ENCODE measurements around the gene MBNL1. TPM values are rescaled to one million over a fixed set of nuclear protein-coding genes. Genes with fewer than 3 reads are reported as not detected.

MBNL1 gene
- polyA plus RNA-seq, 1 donor from 2014 or later = 200 TPM

DNA sequence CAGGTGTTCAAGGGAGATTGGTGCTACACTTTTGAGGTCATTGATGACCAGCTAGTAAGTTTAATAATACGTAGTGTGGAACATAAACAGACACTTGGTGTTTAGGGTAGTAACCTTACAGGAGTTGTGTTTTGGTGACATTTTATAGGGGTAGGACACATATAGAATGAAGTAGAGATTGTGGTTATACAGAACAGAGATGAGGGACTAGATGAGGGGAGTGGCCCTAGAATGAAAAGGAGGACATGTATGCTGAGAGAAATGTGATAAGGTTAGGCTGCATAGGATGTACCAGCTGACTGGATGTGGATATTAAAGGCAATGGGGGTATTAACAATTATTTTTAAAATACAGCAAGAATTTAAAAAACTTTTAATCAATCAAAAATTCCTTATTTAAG is 8.0 kb downstream of the MBNL1 start:
- H3K9me3 Mint-ChIP-seq = no peaks in the 10 kb centered on the region
- peak overlapping the region; percentile 5 to 80 (median 14) for H3K4me3 Mint-ChIP-seq

DNA sequence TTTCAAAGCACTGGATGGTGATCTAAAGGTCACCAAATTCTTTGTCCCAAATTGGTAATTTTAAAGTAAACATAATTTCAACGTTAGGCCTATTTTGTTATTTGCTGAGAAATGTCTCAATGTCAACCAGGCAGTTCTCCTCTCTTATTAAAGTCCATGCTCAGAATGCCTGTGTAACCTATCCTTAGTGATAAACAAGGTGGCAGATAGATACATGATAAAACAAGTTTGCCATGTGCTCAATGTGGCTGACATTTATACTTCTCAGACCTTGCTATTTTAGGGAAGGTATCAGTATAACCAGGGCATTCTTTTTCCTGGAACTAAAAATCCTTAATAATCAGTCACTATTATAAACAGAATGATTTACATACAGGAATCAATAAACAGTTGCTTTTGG is 8.5 kb downstream of the MBNL1 start:
- H3K36me3 Mint-ChIP-seq = peaks cover 3% of the 10 kb centered on the region
- H3K4me3 Mint-ChIP-seq = peak overlapping the region in 1 of 4 donors; percentile 57
- no peaks in the 10 kb centered on the region for H3K27me3 Mint-ChIP-seq
- peaks cover 59 to 72% (median 65%) of the 10 kb centered on the region in 3 donors for H3K4me1 Mint-ChIP-seq
- H3K9me3 Mint-ChIP-seq = no peaks in the 10 kb centered on the region
- H3K27ac Mint-ChIP-seq = no peak overlapping the region

More for the DNA sequence above, 8.0 kb downstream of the MBNL1 start:
- Mint-ChIP-seq H3K36me3 (peaks cover 3% of the 10 kb centered on the region), H3K27me3 (no peaks in the 10 kb centered on the region), H3K27ac (peak overlapping the region; percentile 5 to 85 (median 80)), H3K4me1 (peaks cover 61 to 73% (median 67%) of the 10 kb centered on the region in 3 donors)

DNA sequence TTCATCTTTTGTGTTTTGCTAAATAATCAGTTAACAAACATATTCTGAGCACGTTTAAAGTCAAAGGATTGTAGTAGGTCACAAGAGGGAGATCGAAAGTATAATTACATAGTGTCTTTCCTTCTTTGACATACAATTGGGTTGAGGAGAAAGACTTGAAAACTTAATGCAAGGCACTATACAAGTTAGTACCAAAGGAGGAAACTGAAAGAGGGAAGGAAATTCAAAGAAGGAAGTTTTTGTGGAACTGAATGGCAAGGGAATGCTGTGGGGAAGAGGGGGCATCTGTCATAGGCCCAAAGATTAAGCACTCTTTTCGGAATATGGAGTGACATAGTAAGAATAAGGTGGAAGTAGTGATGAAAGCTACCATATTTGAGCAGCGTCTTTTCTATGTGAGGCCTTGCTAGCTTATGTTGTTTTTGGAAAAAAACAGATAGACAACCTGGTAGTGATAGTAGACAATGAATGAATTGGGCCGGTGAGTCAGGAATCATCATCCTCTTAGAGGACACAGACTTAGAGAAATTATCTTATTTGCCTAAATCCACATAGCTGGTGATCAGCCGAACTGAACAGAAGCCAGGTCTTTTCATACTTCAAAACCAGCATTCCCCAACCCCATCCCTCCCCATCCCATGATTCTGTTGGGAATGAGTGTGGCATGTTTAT is 10.2 kb downstream of the MBNL1 start:
- peak overlapping the region; percentile 30 to 72 (median 58) for H3K4me3 Mint-ChIP-seq
- H3K27me3 Mint-ChIP-seq = no peaks in the 10 kb centered on the region
- H3K36me3 Mint-ChIP-seq = peaks cover 3% of the 10 kb centered on the region
- H3K9me3 Mint-ChIP-seq = no peaks in the 10 kb centered on the region
- H3K27ac Mint-ChIP-seq = peak overlapping the region; percentile 3 to 59 (median 24)
- H3K4me1 Mint-ChIP-seq = peaks cover 65 to 74% (median 66%) of the 10 kb centered on the region in 3 donors

DNA sequence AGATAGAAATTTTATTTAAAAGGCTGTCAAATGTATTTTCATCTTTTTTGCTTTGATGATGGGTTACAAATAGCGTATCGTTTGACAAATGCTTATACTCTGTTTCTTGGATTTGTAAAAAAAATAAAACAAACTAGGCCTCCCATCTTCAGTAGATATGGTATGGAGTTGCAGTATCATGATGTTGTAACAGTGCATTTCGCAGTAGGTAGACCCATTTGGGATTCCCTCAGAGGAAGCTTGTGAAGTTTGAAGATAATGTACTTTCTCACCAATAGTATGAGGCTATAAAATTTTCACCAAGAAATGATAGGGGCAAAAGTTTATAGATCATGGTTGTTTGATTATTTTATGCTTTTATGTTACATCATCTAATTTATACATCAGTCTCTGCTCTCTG is 10.8 kb downstream of the MBNL1 start:
- H3K36me3 Mint-ChIP-seq = peaks cover 3% of the 10 kb centered on the region
- peaks cover 63 to 73% (median 68%) of the 10 kb centered on the region in 3 donors for H3K4me1 Mint-ChIP-seq
- H3K27ac Mint-ChIP-seq = peak overlapping the region; percentile 1 to 27 (median 24)
- no peaks in the 10 kb centered on the region for H3K27me3 Mint-ChIP-seq
- H3K4me3 Mint-ChIP-seq = peak overlapping the region; percentile 22 to 72 (median 58)
- H3K9me3 Mint-ChIP-seq = no peaks in the 10 kb centered on the region

DNA sequence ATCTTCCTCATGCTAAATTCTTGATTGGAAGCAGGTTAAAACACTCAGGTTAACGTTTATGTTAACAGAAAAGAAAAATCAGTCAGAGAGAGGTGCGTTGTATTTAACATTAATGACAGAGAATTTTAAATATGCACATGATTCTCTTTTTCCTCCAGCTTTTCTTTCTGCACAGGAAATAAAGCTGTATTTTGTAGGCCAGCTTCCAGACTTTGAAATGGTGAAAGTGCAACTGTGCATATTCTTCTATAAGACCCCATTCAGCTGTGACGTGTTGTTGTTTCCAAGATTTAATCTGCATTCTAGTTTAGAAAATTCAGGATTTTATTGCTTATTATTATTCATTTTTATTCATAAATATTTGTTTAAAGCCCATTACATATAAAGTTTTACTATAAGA is 11.8 kb downstream of the MBNL1 start:
- peaks cover 3% of the 10 kb centered on the region for H3K36me3 Mint-ChIP-seq
- peak overlapping the region; percentile 1 to 76 (median 8) for H3K27ac Mint-ChIP-seq
- H3K9me3 Mint-ChIP-seq = no peaks in the 10 kb centered on the region
- H3K4me1 Mint-ChIP-seq = peaks cover 63 to 76% (median 70%) of the 10 kb centered on the region in 3 donors
- H3K27me3 Mint-ChIP-seq = no peaks in the 10 kb centered on the region
- H3K4me3 Mint-ChIP-seq = peak overlapping the region; percentile 22 to 85 (median 66)

DNA sequence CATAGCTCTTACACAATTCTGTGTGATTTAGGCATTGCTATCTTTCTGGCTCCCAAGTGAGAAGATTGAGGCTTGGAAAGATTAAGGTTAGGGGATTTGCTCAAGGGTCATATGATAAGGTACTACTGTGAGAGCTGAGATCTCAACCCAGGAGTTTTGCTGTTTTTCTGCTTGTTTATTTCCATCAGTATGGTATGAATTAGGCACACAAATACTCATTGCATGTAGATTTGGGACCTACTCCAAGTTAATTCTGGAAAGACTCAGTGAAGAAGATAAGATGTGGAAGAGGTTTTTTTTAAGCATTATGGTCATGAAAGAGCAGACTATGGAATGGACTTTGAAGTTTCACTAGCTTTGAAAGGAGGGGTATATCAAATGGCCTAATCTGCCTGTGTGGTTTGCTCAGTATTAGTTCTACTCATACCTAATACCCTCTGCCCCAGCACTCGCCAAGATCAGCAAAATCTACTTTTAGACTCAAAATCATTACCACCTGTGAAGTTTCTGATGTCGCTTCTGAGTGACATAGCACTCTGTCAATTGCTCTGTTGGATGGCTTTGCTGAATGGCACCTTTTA is 12.5 kb downstream of the MBNL1 start:
- H3K27me3 Mint-ChIP-seq = no peaks in the 10 kb centered on the region
- H3K27ac Mint-ChIP-seq = peak overlapping the region; percentile 4 to 49 (median 42)
- H3K4me3 Mint-ChIP-seq = peak overlapping the region; percentile 5 to 86 (median 55)
- H3K9me3 Mint-ChIP-seq = no peaks in the 10 kb centered on the region
- peaks cover 3% of the 10 kb centered on the region for H3K36me3 Mint-ChIP-seq
- H3K4me1 Mint-ChIP-seq = peaks cover 63 to 76% (median 70%) of the 10 kb centered on the region in 3 donors

DNA sequence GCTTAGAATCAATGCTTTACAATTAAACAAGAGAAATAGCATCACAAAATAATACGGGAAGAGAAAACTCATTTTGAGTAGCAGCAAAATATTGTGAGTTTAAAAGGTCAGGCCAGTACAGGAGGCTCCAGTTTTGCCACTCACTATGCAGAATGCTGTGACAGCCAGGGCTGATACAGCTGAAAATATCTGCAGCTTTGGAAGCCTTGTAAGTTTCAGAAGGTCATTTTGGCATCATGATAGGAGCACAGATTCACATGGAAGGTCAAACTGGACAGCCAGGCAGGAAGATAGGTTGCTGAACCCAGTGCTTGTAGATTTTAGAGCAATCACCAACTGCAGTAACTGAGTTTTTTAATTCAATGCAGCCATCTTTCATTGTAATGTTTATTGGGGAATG is 14.1 kb downstream of the MBNL1 start:
- Mint-ChIP-seq H3K9me3 (no peaks in the 10 kb centered on the region), H3K4me3 (peak overlapping the region in 3 of 4 donors; percentile 13 to 83 (median 43)), H3K27me3 (no peaks in the 10 kb centered on the region), H3K27ac (peak overlapping the region; percentile 5 to 90 (median 15)), H3K36me3 (peaks cover 3% of the 10 kb centered on the region), H3K4me1 (peaks cover 61 to 72% (median 61%) of the 10 kb centered on the region in 3 donors)

DNA sequence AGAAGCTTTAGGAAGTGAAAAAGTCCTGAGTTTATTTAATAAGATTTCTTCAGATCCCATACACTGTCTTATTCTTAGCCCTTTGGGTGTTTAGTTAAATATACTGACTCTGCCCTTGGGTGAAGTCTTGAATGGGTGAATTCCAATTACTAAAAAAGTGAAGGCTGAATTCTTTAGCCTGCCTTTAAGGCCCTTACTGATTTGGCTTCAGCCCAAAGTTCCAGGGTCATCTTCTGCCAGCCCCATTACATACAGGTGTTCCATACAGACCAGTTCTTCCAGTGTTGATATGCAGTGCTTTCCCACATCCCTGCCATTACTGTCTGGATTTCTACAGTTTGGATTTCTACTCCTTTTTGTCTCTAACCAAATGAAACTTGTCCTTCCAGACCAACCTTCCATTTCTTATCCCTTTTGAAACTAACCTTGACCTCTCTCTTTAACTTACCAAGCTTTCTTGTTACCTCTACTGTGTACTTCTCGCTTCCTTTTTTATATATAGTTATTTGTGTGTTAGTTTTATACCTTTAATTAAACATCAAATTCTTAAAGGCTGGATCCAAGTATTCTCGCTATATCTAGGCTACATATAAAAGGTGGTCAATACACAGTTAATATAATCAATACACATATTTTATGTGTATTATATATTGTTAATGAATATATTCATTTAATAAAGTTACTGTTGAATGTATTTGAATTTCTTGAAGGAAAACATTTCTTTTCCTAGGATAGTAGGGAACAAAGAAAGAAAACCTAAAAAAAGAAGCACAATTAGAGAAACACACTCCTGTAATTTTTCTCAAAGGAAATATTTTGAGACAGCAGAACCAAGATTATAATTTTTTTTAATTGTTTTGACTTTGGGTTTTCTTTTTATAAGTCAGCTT is 15.0 kb downstream of the MBNL1 start:
- H3K9me3 Mint-ChIP-seq = no peaks in the 10 kb centered on the region
- H3K36me3 Mint-ChIP-seq = peaks cover 3% of the 10 kb centered on the region
- no peaks in the 10 kb centered on the region for H3K27me3 Mint-ChIP-seq
- H3K4me1 Mint-ChIP-seq = peaks cover 64 to 73% (median 65%) of the 10 kb centered on the region in 3 donors
- peak overlapping the region; percentile 12 to 83 (median 28) for H3K4me3 Mint-ChIP-seq
- peak overlapping the region; percentile 5 to 90 (median 15) for H3K27ac Mint-ChIP-seq

DNA sequence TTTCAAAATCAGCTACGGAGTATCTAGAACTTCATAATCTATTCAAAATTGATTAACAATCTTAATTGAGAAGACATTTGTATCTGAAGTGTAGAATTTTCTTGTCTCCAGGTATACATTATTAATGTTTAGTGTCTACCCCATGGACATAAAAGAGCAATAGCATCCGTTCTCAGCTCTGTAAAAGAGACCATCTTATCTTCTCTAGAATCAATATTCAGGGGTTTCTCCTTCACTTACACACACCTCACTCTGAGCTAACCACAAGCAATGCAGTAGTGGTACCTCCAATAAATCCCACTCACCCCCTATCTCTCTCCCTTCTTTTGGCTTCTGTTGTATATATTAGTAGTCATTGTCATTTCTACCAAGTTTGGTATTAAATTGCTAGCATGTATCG is 16.2 kb downstream of the MBNL1 start:
- peaks cover 59 to 69% (median 60%) of the 10 kb centered on the region in 3 donors for H3K4me1 Mint-ChIP-seq
- peak overlapping the region; percentile 3 to 79 (median 76) for H3K27ac Mint-ChIP-seq
- H3K4me3 Mint-ChIP-seq = peak overlapping the region in 3 of 4 donors; percentile 1 to 77 (median 6)
- no peaks in the 10 kb centered on the region for H3K9me3 Mint-ChIP-seq
- no peaks in the 10 kb centered on the region for H3K36me3 Mint-ChIP-seq
- no peaks in the 10 kb centered on the region for H3K27me3 Mint-ChIP-seq

DNA sequence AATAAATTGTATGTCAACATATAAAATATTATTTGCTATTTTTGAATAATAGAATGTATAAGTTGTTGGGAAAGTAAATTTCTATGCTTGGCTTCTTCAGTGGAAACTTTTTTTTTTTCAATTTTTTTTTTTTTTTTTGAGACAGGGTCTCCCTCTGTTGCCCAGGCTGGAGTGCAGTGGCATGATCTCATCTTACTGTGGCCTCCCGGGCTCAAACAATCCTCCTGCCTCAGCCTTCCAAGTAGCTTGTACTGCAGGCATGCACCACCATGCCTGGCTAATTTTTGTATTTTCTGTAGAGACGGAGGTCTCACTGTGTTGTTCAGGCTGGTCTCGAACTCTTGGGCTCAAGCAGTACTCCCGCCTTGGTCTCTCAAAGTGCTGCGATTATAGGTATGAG is 16.8 kb downstream of the MBNL1 start:
- Mint-ChIP-seq H3K9me3 (no peaks in the 10 kb centered on the region), H3K27ac (peak overlapping the region in 2 of 3 donors; percentile 3 to 36), H3K4me1 (peaks cover 58 to 68% (median 60%) of the 10 kb centered on the region in 3 donors), H3K27me3 (no peaks in the 10 kb centered on the region), H3K36me3 (no peaks in the 10 kb centered on the region), H3K4me3 (peak overlapping the region in 1 of 4 donors; percentile 42)

DNA sequence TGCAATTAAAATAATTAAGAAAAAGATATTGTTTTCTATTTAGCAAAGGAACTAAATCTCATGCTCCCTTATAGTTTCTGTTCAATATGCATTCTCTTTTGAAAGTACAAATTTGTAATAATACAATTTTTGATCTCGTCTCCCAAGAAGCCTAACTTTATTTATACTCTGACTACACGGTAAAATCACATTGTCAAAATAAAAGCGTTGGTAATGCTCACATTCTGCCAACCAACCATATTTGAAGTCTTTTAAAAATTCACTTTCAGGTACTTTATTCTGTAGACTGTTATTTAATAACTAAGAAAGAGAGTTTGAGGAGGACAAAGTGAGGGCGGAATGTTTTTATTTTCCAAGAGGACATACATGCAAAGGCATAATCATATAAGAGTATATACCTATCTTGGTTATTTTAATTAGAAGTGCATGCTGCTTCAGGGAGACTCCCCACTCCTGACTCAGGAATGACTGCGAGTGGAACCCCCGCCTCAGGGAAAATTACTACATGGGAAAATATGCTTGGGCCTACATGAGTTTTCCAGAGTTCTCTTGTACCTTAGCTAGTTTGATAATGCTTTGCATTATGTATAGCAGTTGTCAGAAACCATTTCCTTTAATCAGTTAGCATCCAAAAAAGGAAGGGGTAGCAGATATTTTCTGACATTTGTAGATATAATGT is 19.3 kb downstream of the MBNL1 start:
- Mint-ChIP-seq H3K27me3 (no peaks in the 10 kb centered on the region), H3K9me3 (no peaks in the 10 kb centered on the region), H3K4me1 (peaks cover 60 to 71% (median 62%) of the 10 kb centered on the region in 3 donors), H3K36me3 (no peaks in the 10 kb centered on the region), H3K4me3 (peak overlapping the region in 3 of 4 donors; percentile 21 to 70 (median 34)), H3K27ac (peak overlapping the region in 2 of 3 donors; percentile 33 to 46)

DNA sequence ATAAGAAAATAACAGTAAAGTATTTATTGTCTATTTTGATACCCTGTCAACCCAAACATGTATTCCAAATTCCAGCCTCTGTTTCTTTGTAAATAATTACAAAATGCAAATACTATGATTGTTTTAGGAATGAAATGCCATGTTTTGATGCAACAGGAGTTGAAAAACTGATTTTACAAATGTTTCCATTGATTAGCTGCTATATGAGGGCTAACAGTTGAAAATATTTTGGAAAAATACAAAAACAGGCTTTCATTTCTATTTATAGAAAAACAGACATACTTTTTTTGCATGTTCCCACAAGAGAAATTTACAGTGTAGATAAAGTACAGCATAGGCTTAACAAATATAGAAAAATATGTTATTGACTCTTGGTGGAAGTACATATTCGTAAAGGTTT is 20.0 kb downstream of the MBNL1 start:
- no peaks in the 10 kb centered on the region for H3K9me3 Mint-ChIP-seq
- H3K27me3 Mint-ChIP-seq = no peaks in the 10 kb centered on the region
- H3K27ac Mint-ChIP-seq = peak overlapping the region in 1 of 3 donors; percentile 46
- H3K36me3 Mint-ChIP-seq = no peaks in the 10 kb centered on the region
- peak overlapping the region in 1 of 4 donors; percentile 7 for H3K4me3 Mint-ChIP-seq
- peaks cover 58 to 68% (median 60%) of the 10 kb centered on the region in 3 donors for H3K4me1 Mint-ChIP-seq

DNA sequence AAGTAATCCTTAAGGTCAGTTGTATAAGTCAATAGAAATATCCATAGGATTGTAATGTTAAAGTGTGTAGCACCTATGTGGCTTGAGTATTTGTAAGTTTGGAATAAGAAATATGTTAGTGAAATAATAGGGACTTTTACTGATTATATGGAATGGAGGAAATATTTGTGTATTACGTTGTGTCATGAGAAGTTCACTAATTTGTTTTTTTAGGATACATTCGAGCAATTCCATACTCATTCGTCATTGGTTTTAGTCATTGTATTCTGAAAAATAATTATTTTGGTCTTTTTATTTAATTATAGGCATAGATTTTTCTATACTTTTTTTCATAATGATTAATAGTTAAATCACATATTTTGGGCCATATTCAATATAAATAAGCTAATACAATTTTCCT is 21.0 kb downstream of the MBNL1 start:
- no peaks in the 10 kb centered on the region for H3K36me3 Mint-ChIP-seq
- H3K27me3 Mint-ChIP-seq = no peaks in the 10 kb centered on the region
- no peaks in the 10 kb centered on the region for H3K9me3 Mint-ChIP-seq
- no peak overlapping the region for H3K27ac Mint-ChIP-seq
- peak overlapping the region in 2 of 4 donors; percentile 10 to 68 for H3K4me3 Mint-ChIP-seq
- peaks cover 53 to 64% (median 54%) of the 10 kb centered on the region in 3 donors for H3K4me1 Mint-ChIP-seq

DNA sequence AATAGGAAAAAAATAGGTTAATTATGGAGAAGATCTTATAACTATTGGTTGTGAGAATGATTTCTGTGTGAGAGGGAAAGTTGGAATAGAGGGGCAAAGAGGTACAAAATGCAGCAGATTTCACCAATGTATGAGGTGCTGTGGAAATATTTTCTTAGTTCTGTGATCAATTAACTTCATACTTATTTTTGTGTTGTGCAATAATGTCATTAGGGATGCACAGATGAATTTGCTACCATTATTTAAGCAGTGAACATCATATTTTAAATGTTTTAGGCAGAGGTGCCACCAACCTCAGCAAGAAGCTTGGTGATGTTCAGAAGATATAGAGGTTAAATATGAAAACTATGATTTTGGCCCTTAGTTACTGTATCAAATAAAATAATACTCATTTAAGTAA is 21.6 kb downstream of the MBNL1 start:
- Mint-ChIP-seq H3K4me1 (peaks cover 51 to 64% (median 52%) of the 10 kb centered on the region in 3 donors), H3K27me3 (no peaks in the 10 kb centered on the region), H3K9me3 (no peaks in the 10 kb centered on the region), H3K27ac (peak overlapping the region in 1 of 3 donors; percentile 66), H3K4me3 (peak overlapping the region in 3 of 4 donors; percentile 10 to 84 (median 24)), H3K36me3 (no peaks in the 10 kb centered on the region)
